SK-N-SH treated with all-trans-retinoic acid at 6 μM for 48 hours (cell line): Measurements from ENCODE around the gene GPSM1.

Experiments
- ARNTL ChIP-seq: fragments of 450-650 bp; formaldehyde crosslinking; IDR thresholded peaks from 2 replicates; pipeline ENCODE4 v1.5.0; 2020; ENCODE audit warnings: low read depth, mild to moderate bottlenecking, moderate library complexity, borderline replicate concordance
- BACH2 ChIP-seq: fragments of 250-450 bp; sonication (Bioruptor Pico); IDR thresholded peaks from 2 replicates; pipeline ENCODE4 v1.9.0; 2021; ENCODE audit warnings: mild to moderate bottlenecking, borderline replicate concordance
- CSDC2 ChIP-seq: fragments of 250-450 bp; sonication (Bioruptor Pico); IDR thresholded peaks from 2 replicates; pipeline ENCODE4 v1.5.0; 2020; ENCODE audit warnings: mild to moderate bottlenecking, moderate library complexity
- ESRRG ChIP-seq: fragments of 250-450 bp; sonication (Bioruptor Pico); IDR thresholded peaks from 2 replicates; pipeline ENCODE4 v1.6.1; 2021; ENCODE audit warnings: mild to moderate bottlenecking
- ISL1 ChIP-seq: fragments of 250-450 bp; sonication (Bioruptor Pico); IDR thresholded peaks from 2 replicates; pipeline ENCODE4 v2.1.2; 2022; ENCODE audit warnings: mild to moderate bottlenecking, moderate library complexity
- RARB ChIP-seq: fragments of 250-450 bp; sonication (Bioruptor Pico); IDR thresholded peaks from 2 replicates; pipeline ENCODE4 v1.8.0; 2021; ENCODE audit warnings: mild to moderate bottlenecking, moderate library complexity
- ZC3H10 ChIP-seq: fragments of 250-450 bp; sonication (Bioruptor Pico); IDR thresholded peaks from 2 replicates; pipeline ENCODE4 v1.5.1; 2021; ENCODE audit warnings: mild to moderate bottlenecking, moderate library complexity
- ZNF70 ChIP-seq: fragments of 450-650 bp; formaldehyde crosslinking; IDR thresholded peaks from 2 replicates; pipeline ENCODE4 v1.5.0; 2020; ENCODE audit warnings: mild to moderate bottlenecking, moderate library complexity
- TF ChIP-seq, protein P1 (sequence below): fragments of 250-450 bp; sonication (Bioruptor Pico); IDR thresholded peaks from 2 replicates; pipeline ENCODE4 v1.5.1; 2020; ENCODE audit warnings: low read depth, mild to moderate bottlenecking, moderate library complexity
- TF ChIP-seq, protein P2 (sequence below): fragments of 250-450 bp; sonication (Bioruptor Pico); IDR thresholded peaks from 2 replicates; pipeline ENCODE4 v1.5.0; 2020; ENCODE audit warnings: mild to moderate bottlenecking, moderate library complexity

DNA sequence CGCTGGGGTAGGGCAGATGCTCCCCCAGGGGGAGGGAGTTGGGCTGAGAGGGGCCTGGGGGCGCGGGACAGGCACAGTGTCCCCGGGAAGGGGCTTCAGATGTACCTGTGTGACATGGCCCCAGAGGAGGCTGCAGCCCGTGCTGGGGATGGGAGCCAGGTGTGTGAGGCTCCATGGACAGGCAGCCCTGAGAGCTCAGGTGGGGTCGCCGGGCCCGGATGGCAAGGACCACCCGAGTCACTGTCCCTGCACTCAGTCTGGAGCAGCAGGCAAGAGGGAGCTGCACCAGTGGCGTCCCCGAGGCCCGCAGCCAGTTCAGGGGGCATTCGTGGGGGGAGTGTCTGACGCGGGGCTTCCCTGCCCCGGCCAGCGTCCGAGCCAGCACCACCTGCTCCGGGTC lies 42.4 kb upstream of the GPSM1 start:
- TF ChIP-seq CSDC2 (CRISPR knock-in tag) (no peak), ARNTL (CRISPR knock-in tag) (no peak), ESRRG (CRISPR knock-in tag) (no peak), BACH2 (CRISPR knock-in tag) (no peak), ZNF70 (CRISPR knock-in tag) (no peak), RARB (CRISPR knock-in tag) (no peak), ISL1 (no peak), ZC3H10 (CRISPR knock-in tag) (no peak)
- TF ChIP-seq, protein P1, sequence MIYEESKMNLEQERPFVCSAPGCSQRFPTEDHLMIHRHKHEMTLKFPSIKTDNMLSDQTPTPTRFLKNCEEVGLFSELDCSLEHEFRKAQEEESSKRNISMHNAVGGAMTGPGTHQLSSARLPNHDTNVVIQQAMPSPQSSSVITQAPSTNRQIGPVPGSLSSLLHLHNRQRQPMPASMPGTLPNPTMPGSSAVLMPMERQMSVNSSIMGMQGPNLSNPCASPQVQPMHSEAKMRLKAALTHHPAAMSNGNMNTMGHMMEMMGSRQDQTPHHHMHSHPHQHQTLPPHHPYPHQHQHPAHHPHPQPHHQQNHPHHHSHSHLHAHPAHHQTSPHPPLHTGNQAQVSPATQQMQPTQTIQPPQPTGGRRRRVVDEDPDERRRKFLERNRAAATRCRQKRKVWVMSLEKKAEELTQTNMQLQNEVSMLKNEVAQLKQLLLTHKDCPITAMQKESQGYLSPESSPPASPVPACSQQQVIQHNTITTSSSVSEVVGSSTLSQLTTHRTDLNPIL = no peak
- TF ChIP-seq, protein P2, sequence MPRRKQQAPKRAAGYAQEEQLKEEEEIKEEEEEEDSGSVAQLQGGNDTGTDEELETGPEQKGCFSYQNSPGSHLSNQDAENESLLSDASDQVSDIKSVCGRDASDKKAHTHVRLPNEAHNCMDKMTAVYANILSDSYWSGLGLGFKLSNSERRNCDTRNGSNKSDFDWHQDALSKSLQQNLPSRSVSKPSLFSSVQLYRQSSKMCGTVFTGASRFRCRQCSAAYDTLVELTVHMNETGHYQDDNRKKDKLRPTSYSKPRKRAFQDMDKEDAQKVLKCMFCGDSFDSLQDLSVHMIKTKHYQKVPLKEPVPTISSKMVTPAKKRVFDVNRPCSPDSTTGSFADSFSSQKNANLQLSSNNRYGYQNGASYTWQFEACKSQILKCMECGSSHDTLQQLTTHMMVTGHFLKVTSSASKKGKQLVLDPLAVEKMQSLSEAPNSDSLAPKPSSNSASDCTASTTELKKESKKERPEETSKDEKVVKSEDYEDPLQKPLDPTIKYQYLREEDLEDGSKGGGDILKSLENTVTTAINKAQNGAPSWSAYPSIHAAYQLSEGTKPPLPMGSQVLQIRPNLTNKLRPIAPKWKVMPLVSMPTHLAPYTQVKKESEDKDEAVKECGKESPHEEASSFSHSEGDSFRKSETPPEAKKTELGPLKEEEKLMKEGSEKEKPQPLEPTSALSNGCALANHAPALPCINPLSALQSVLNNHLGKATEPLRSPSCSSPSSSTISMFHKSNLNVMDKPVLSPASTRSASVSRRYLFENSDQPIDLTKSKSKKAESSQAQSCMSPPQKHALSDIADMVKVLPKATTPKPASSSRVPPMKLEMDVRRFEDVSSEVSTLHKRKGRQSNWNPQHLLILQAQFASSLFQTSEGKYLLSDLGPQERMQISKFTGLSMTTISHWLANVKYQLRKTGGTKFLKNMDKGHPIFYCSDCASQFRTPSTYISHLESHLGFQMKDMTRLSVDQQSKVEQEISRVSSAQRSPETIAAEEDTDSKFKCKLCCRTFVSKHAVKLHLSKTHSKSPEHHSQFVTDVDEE (CRISPR knock-in tag) = no peak
